GM23338 (cell line): ENCODE results near the gene ZNF865. TPM values are rescaled to one million over a fixed set of nuclear protein-coding genes. Genes with fewer than 3 reads are reported as not detected.

ENCODE experiments used
- ATAC-seq: fragments of 200-7000 bp; cut with Tn5 transposase; 3 replicates; pipeline ENCODE4 v1.9.1; 2020
- DNase-seq: peaks from one replicate; pipeline ENCODE4 v3.0.0-alpha.2; 2015; ENCODE audit warnings: low spot score
- H2AFZ ChIP-seq: fragments of 200-600 bp; sonication (generic); 2 replicates; pipeline ENCODE4 v1.8.0; 2016; ENCODE audit warnings: antibody characterized with exemption, mild to moderate bottlenecking, moderate library complexity
- H3F3A ChIP-seq: fragments of 200-600 bp; sonication (generic); replicated peaks from 2 replicates; pipeline ENCODE4 v1.8.0; 2017; ENCODE audit warnings: antibody characterized with exemption, mixed run types, low read depth
- H3K27ac ChIP-seq: fragments of 200-600 bp; sonication (generic); 2 replicates; pipeline ENCODE4 v1.6.1; 2016; ENCODE audit warnings: low read depth
- H3K27me3 ChIP-seq: fragments of 200-600 bp; sonication (generic); 2 replicates; pipeline ENCODE4 v1.8.0; 2016; ENCODE audit warnings: mild to moderate bottlenecking, mixed run types, moderate library complexity; ENCODE audit not compliant: insufficient read depth
- H3K36me3 ChIP-seq: fragments of 200-600 bp; sonication (generic); 2 replicates; pipeline ENCODE4 v1.8.0; 2016; ENCODE audit warnings: mild to moderate bottlenecking; ENCODE audit not compliant: insufficient read depth
- H3K4me1 ChIP-seq: fragments of 200-600 bp; sonication (generic); 2 replicates; pipeline ENCODE4 v1.8.0; 2016; ENCODE audit warnings: mild to moderate bottlenecking, moderate library complexity; ENCODE audit not compliant: insufficient read depth
- H3K4me2 ChIP-seq: fragments of 200-600 bp; sonication (generic); 2 replicates; pipeline ENCODE4 v1.7.1; 2017; ENCODE audit warnings: mixed run types
- H3K4me3 ChIP-seq: fragments of 200-600 bp; sonication (generic); 2 replicates; pipeline ENCODE4 v1.6.1; 2016; ENCODE audit warnings: mixed run types
- H3K79me2 ChIP-seq: fragments of 200-600 bp; sonication (generic); replicated peaks from 2 replicates; pipeline ENCODE4 v1.8.0; 2017; ENCODE audit warnings: mild to moderate bottlenecking; ENCODE audit not compliant: insufficient read depth
- H3K9me2 ChIP-seq: fragments of 200-600 bp; sonication (generic); 2 replicates; pipeline ENCODE4 v1.8.0; 2017; ENCODE audit not compliant: insufficient read depth
- H4K20me1 ChIP-seq: fragments of 200-600 bp; sonication (generic); replicated peaks from 2 replicates; pipeline ENCODE4 v1.8.0; 2017; ENCODE audit warnings: mild to moderate bottlenecking; ENCODE audit not compliant: insufficient read depth
- H3K27ac Mint-ChIP-seq: 2 replicates; pipeline ENCODE4 v1.8.0; 2020; ENCODE audit warnings: inconsistent platforms, mild to moderate bottlenecking, moderate library complexity, mixed read lengths
- H3K27me3 Mint-ChIP-seq: 3 replicates; pipeline ENCODE4 v1.8.0; 2022; ENCODE audit warnings: low read depth, mild to moderate bottlenecking, moderate library complexity, mixed read lengths, inconsistent platforms; ENCODE audit not compliant: insufficient read depth, poor library complexity
- H3K36me3 Mint-ChIP-seq: 3 replicates; pipeline ENCODE4 v1.8.0; 2021; ENCODE audit warnings: low read depth, mild to moderate bottlenecking, inconsistent platforms, moderate library complexity, mixed read lengths
- H3K4me1 Mint-ChIP-seq: 3 replicates; pipeline ENCODE4 v1.8.0; 2020; ENCODE audit warnings: mild to moderate bottlenecking, inconsistent platforms, mixed read lengths
- H3K4me3 Mint-ChIP-seq: 3 replicates; pipeline ENCODE4 v1.8.0; 2021; ENCODE audit warnings: moderate library complexity, mild to moderate bottlenecking, inconsistent platforms, mixed read lengths
- H3K9me3 Mint-ChIP-seq: 3 replicates; pipeline ENCODE4 v1.8.0; 2020; ENCODE audit warnings: moderate library complexity, mild to moderate bottlenecking, inconsistent platforms, mixed read lengths
- CREB1 ChIP-seq: fragments of 250-450 bp; sonication (Bioruptor Pico); IDR thresholded peaks from 2 replicates; pipeline ENCODE4 v1.5.0; 2020; ENCODE audit warnings: low read depth, mild to moderate bottlenecking, moderate library complexity
- EZH2 ChIP-seq: fragments of 200-600 bp; sonication (generic); IDR thresholded peaks from one replicate; pipeline ENCODE4 v1.8.0; 2017; ENCODE audit warnings: antibody characterized with exemption, mild to moderate bottlenecking, low read depth; ENCODE audit not compliant: unreplicated experiment
- EZH2phosphoT487 ChIP-seq: fragments of 200-600 bp; sonication (generic); IDR thresholded peaks from one replicate; pipeline ENCODE4 v1.8.1; 2018; ENCODE audit warnings: antibody characterized with exemption; ENCODE audit not compliant: unreplicated experiment
- JUNB ChIP-seq: IDR thresholded peaks from one replicate; pipeline ENCODE4 v1.6.1; 2016; ENCODE audit warnings: antibody characterized with exemption; ENCODE audit not compliant: unreplicated experiment
- STAT1 ChIP-seq: IDR thresholded peaks from one replicate; pipeline ENCODE4 v1.6.1; 2016; ENCODE audit warnings: antibody characterized with exemption; ENCODE audit not compliant: unreplicated experiment
- ZNF114 ChIP-seq: fragments of 250-450 bp; sonication (Bioruptor Pico); IDR thresholded peaks from 2 replicates; pipeline ENCODE4 v1.5.0; 2020; ENCODE audit warnings: mild to moderate bottlenecking, moderate library complexity
- ZNF331 ChIP-seq: fragments of 250-450 bp; sonication (Bioruptor Pico); IDR thresholded peaks from 2 replicates; pipeline ENCODE4 v1.5.0; 2020; ENCODE audit warnings: low read depth, mild to moderate bottlenecking, moderate library complexity
- ZNF462 ChIP-seq: fragments of 250-450 bp; sonication (Bioruptor Pico); IDR thresholded peaks from 2 replicates; pipeline ENCODE4 v1.5.0; 2020; ENCODE audit warnings: mild to moderate bottlenecking, moderate library complexity
- polyA plus RNA-seq: library from polyadenylated mRNA; unstranded; fragments of >200 nt; fragmentation: Nextera tagmentation; extraction: Ambion mirVana; gene quantifications from 2 replicates; pipeline ENCODE4 v1.2.1, GENCODE V29; 2016
- total RNA-seq: library from RNA; depleted of rRNA; stranded (reverse); fragments of >200 nt; shearing (Covaris generic); gene quantifications from 2 replicates; pipeline ENCODE4 v1.2.3, GENCODE V29; 2014
- TF ChIP-seq, protein P1 (sequence below): IDR thresholded peaks from 2 replicates; pipeline ENCODE4 v1.6.1; 2016; ENCODE audit warnings: antibody characterized with exemption
- TF ChIP-seq, protein P2 (sequence below), 2 experiments: fragments of 200-600 bp in 1 of 2; sonication (generic) in 1 of 2; conservative IDR thresholded peaks; 2 replicates each; pipeline versions ENCODE4 v1.5.1 to v1.6.1; 2016 to 2017; ENCODE audit warnings: antibody characterized with exemption in 2 of 2, low read depth in 2 of 2, mild to moderate bottlenecking in 2 of 2, moderate library complexity in 1 of 2
- TF ChIP-seq, protein P3 (sequence below): IDR thresholded peaks from one replicate; pipeline ENCODE4 v1.6.1; 2018; ENCODE audit warnings: antibody characterized with exemption; ENCODE audit not compliant: unreplicated experiment

ZNF865 gene
- total and polyA plus RNA-seq, 2 experiments from 2014 or later = 2.2 to 12.1 TPM

GRCh38 chr19:55656552-55656951 is 51.1 kb downstream of the ZNF865 start (continued):
- TF ChIP-seq ZNF462 (CRISPR knock-in tag) = no peak
- no peak for TF ChIP-seq ZNF331 (CRISPR knock-in tag)
- TF ChIP-seq, protein P1, sequence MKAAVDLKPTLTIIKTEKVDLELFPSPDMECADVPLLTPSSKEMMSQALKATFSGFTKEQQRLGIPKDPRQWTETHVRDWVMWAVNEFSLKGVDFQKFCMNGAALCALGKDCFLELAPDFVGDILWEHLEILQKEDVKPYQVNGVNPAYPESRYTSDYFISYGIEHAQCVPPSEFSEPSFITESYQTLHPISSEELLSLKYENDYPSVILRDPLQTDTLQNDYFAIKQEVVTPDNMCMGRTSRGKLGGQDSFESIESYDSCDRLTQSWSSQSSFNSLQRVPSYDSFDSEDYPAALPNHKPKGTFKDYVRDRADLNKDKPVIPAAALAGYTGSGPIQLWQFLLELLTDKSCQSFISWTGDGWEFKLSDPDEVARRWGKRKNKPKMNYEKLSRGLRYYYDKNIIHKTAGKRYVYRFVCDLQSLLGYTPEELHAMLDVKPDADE = no peak

DNA sequence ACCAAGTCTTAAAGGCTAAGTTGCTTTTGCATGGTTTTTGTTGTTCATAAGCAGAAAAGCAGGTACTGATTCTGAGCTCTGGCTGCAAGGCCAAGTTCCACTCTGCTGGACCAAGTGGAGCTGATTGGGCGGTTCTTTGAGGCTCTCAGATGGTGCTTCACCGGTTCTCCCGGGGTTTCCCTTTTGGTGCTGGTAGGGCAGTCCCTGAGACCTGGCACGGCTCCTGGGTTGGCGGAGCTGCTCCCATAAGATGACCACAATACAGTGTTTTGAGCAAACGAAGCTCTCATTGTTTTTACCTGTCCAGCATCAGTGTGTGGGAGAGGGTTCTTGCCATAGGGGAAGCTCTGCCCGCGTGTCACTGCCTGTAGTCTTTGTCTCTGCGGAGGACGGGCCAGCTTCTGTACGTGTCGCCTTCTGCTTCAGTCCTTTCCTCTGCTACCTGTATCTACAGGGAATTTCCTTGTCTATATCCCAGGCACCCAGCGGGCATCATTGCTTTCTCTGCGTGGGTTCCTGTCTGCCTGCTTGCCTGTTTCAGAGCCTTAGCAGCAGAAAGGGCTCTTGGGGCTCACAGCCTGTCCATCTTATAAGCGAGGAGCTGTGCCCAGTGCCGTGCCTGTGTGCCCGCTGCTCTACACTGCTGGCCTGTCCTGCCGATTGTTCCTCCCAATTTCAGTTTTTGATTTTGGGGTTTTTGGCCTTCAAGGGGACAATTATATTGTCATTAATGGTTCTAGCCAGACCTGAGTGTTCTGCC is 51.7 kb downstream of the ZNF865 start:
- peak overlapping the region; percentile 14; the same call in 1 of the 2 replicates for H3K27ac Mint-ChIP-seq
- peaks cover 29% of the 10 kb centered on the region for H3K27me3 Mint-ChIP-seq
- no peak overlapping the region for H2AFZ ChIP-seq
- H3K4me1 Mint-ChIP-seq = peaks cover 39% of the 10 kb centered on the region
- H3K36me3 ChIP-seq = peaks cover 7% of the 10 kb centered on the region; the same call in 1 of the 2 replicates
- H3K27me3 ChIP-seq = no peaks in the 10 kb centered on the region
- H3K36me3 Mint-ChIP-seq = peaks cover 54% of the 10 kb centered on the region
- H3K4me3 ChIP-seq = peak overlapping the region; percentile 100
- ATAC-seq (no peak), DNase-seq (no peak)
- H3K9me3 Mint-ChIP-seq = no peaks in the 10 kb centered on the region; the same call in 1 of the 3 replicates
- peak overlapping the region; percentile 92 for H3K4me3 Mint-ChIP-seq
- peaks cover 27% of the 10 kb centered on the region for H3K4me1 ChIP-seq
- peaks cover 47% of the 10 kb centered on the region for H4K20me1 ChIP-seq
- no peaks in the 10 kb centered on the region for H3K9me2 ChIP-seq
- H3F3A ChIP-seq = peaks cover 20% of the 10 kb centered on the region
- peak overlapping the region; percentile 100 for H3K4me2 ChIP-seq
- H3K27ac ChIP-seq = peak overlapping the region; percentile 98
- H3K79me2 ChIP-seq = peaks cover 69% of the 10 kb centered on the region
- TF ChIP-seq EZH2 (no peak), ZNF114 (no peak), STAT1 (no peak), ZNF331 (CRISPR knock-in tag) (no peak), JUNB (no peak), EZH2phosphoT487 (no peak), CREB1 (no peak)
- TF ChIP-seq, protein P2, sequence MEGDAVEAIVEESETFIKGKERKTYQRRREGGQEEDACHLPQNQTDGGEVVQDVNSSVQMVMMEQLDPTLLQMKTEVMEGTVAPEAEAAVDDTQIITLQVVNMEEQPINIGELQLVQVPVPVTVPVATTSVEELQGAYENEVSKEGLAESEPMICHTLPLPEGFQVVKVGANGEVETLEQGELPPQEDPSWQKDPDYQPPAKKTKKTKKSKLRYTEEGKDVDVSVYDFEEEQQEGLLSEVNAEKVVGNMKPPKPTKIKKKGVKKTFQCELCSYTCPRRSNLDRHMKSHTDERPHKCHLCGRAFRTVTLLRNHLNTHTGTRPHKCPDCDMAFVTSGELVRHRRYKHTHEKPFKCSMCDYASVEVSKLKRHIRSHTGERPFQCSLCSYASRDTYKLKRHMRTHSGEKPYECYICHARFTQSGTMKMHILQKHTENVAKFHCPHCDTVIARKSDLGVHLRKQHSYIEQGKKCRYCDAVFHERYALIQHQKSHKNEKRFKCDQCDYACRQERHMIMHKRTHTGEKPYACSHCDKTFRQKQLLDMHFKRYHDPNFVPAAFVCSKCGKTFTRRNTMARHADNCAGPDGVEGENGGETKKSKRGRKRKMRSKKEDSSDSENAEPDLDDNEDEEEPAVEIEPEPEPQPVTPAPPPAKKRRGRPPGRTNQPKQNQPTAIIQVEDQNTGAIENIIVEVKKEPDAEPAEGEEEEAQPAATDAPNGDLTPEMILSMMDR (conservative IDR thresholded peaks at IDR 0.05; ENCODE audit: low read depth in 2 of 2) = no peak
- TF ChIP-seq, protein P3, sequence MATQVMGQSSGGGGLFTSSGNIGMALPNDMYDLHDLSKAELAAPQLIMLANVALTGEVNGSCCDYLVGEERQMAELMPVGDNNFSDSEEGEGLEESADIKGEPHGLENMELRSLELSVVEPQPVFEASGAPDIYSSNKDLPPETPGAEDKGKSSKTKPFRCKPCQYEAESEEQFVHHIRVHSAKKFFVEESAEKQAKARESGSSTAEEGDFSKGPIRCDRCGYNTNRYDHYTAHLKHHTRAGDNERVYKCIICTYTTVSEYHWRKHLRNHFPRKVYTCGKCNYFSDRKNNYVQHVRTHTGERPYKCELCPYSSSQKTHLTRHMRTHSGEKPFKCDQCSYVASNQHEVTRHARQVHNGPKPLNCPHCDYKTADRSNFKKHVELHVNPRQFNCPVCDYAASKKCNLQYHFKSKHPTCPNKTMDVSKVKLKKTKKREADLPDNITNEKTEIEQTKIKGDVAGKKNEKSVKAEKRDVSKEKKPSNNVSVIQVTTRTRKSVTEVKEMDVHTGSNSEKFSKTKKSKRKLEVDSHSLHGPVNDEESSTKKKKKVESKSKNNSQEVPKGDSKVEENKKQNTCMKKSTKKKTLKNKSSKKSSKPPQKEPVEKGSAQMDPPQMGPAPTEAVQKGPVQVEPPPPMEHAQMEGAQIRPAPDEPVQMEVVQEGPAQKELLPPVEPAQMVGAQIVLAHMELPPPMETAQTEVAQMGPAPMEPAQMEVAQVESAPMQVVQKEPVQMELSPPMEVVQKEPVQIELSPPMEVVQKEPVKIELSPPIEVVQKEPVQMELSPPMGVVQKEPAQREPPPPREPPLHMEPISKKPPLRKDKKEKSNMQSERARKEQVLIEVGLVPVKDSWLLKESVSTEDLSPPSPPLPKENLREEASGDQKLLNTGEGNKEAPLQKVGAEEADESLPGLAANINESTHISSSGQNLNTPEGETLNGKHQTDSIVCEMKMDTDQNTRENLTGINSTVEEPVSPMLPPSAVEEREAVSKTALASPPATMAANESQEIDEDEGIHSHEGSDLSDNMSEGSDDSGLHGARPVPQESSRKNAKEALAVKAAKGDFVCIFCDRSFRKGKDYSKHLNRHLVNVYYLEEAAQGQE = no peak
